Thoracic aorta (tissue), 2 donors: Measurements from ENCODE around the gene LRRC36. TPM values are rescaled to one million over a fixed set of nuclear protein-coding genes. Genes with fewer than 3 reads are reported as not detected.

Experiments used
- ATAC-seq: fragments of 150-250 bp; one replicate; pipeline ENCODE4 v1.8.0; 2017; ENCODE audit warnings: low read depth; ENCODE audit not compliant: insufficient number of reproducible peaks, low FRiP score
- DNase-seq: peaks from one replicate; pipeline ENCODE4 v3.0.0-alpha.2; 2020; ENCODE audit warnings: low spot score
- H3K27ac ChIP-seq, 2 donors: fragments of 200-600 bp; sonication (generic); 1 replicate in 1 of 2; 2 replicates in 1 of 2; pipeline ENCODE4 v1.5.1; 2016; ENCODE audit warnings: mild to moderate bottlenecking in 2 of 2, moderate library complexity in 2 of 2
- H3K27me3 ChIP-seq: fragments of 200-600 bp; sonication (generic); replicated peaks from 2 replicates; pipeline ENCODE4 v1.6.0; 2016; ENCODE audit warnings: mild to moderate bottlenecking; ENCODE audit not compliant: insufficient read depth
- H3K36me3 ChIP-seq: fragments of 200-600 bp; sonication (generic); one replicate; pipeline ENCODE4 v1.5.1; 2016
- H3K4me1 ChIP-seq, 2 donors: fragments of 200-600 bp; sonication (generic); 1 replicate in 1 of 2; 2 replicates in 1 of 2; pipeline versions ENCODE4 v1.5.1 to v1.6.0; 2016; ENCODE audit warnings: low read depth in 2 of 2, mild to moderate bottlenecking in 1 of 2; ENCODE audit not compliant: control insufficient read depth in 1 of 2
- H3K4me3 ChIP-seq: fragments of 200-600 bp; sonication (generic); 2 replicates; pipeline ENCODE4 v1.5.1; 2016; ENCODE audit warnings: mild to moderate bottlenecking
- H3K9me3 ChIP-seq: fragments of 200-600 bp; sonication (generic); 2 replicates; pipeline ENCODE4 v1.5.1; 2016
- CTCF ChIP-seq: fragments of 200-600 bp; sonication (generic); IDR thresholded peaks from one replicate; pipeline ENCODE4 v1.5.1; 2019; ENCODE audit warnings: antibody characterized with exemption
- total RNA-seq, 2 donors: library from RNA; depleted of rRNA; stranded (reverse); fragments of >200 nt; gene quantifications; one replicate each; pipeline versions ENCODE4 v1.1.0 to v1.2.3, GENCODE V29; 2016

The LRRC36 gene
- total RNA-seq, 2 donors from 2014 or later = not detected

GRCh38 chr16:67428146-67428731 is 101.6 kb downstream of the LRRC36 start:
- Histone ChIP-seq H3K27me3 (no peaks in the 10 kb centered on the region), H3K4me1 (peaks cover 0 to 14% of the 10 kb centered on the region in 2 donors), H3K9me3 (no peaks in the 10 kb centered on the region), H3K4me3 (no peak overlapping the region), H3K36me3 (no peaks in the 10 kb centered on the region), H3K27ac (no peak overlapping the region)
- DNase-seq (no peak), ATAC-seq (no peak)
- TF ChIP-seq CTCF = peak; percentile 67

GRCh38 chr16:67429053-67429798 is 102.6 kb downstream of the LRRC36 start:
- H3K9me3 ChIP-seq = no peaks in the 10 kb centered on the region
- H3K27me3 ChIP-seq = no peaks in the 10 kb centered on the region
- H3K4me1 ChIP-seq = peaks cover 0 to 14% of the 10 kb centered on the region in 2 donors
- H3K27ac ChIP-seq = no peak overlapping the region
- no peak for TF ChIP-seq CTCF
- no peaks in the 10 kb centered on the region for H3K36me3 ChIP-seq
- DNase-seq (no peak), ATAC-seq (no peak)
- H3K4me3 ChIP-seq = no peak overlapping the region

GRCh38 chr16:67429799-67430503 is 103.3 kb downstream of the LRRC36 start:
- peaks cover 0 to 14% of the 10 kb centered on the region in 2 donors for H3K4me1 ChIP-seq
- H3K27me3 ChIP-seq = no peaks in the 10 kb centered on the region
- peak overlapping the region; percentile 66 for H3K4me3 ChIP-seq
- H3K9me3 ChIP-seq = no peaks in the 10 kb centered on the region
- TF ChIP-seq CTCF = no peak
- no peak overlapping the region for H3K27ac ChIP-seq
- H3K36me3 ChIP-seq = no peaks in the 10 kb centered on the region
- no peak for DNase-seq
- ATAC-seq = no peak

GRCh38 chr16:67430504-67430976 is 103.9 kb downstream of the LRRC36 start:
- H3K27me3 ChIP-seq = no peaks in the 10 kb centered on the region
- no peak overlapping the region for H3K27ac ChIP-seq

More at GRCh38 chr16:67430504-67430976, 103.9 kb downstream of the LRRC36 start:
- Histone ChIP-seq H3K36me3 (no peaks in the 10 kb centered on the region), H3K4me3 (peak overlapping the region; percentile 66), H3K9me3 (no peaks in the 10 kb centered on the region), H3K4me1 (peaks cover 0 to 14% of the 10 kb centered on the region in 2 donors)
- no peak for TF ChIP-seq CTCF
- ATAC-seq (no peak), DNase-seq (no peak)
